A549 (cell line): ENCODE data around the gene POLR2J. TPM values are rescaled to one million over a fixed set of nuclear protein-coding genes. Genes with fewer than 3 reads are reported as not detected.
A peak's percentile ranks its signal among the peaks of the same experiment; 100 is the strongest.
"Not testable (repeated sequence)": the region's sequence is repeated elsewhere in the genome, so short reads cannot be mapped to it uniquely, and the experiment has no call there.

Experiments
- ATAC-seq, 2 experiments: fragments of 200-7000 bp in 1 of 2; fragments of >200 bp in 1 of 2; cut with Nextera tagmentation in 1 of 2; cut with Tn5 transposase in 1 of 2; 3 replicates each; pipeline versions ENCODE4 v1.8.0 to v1.9.1; 2018 to 2020; ENCODE audit warnings: mild to moderate bottlenecking in 1 of 2, moderate library complexity in 1 of 2
- CTCF ChIA-PET: fragments of 300-600 bp; sonication (Branson Sonifier 250); formaldehyde crosslinking; extraction: SDS; loops from one replicate; lab custom pipeline; 2021; ENCODE audit warnings: antibody characterized with exemption, inconsistent platforms; lab: Yijun Ruan, JAX
- POLR2A ChIA-PET: fragments of 350-600 bp; formaldehyde crosslinking; extraction: SDS; loops from one replicate; lab custom pipeline; 2021; ENCODE audit warnings: antibody characterized with exemption, inconsistent platforms; lab: Yijun Ruan, JAX
- DNase-seq, 2 experiments: peaks; one replicate each; pipeline versions ENCODE4 v3.0.0 to v3.0.0-alpha.2; 2011 to 2016; ENCODE audit warnings: low read depth in 1 of 2, low spot score in 1 of 2
- FAIRE-seq: peaks from 2 replicates; lab custom pipeline; 2011; peaks lifted over from hg19 to GRCh38; lab: Jason Lieb, UNC
- H3K27ac ChIP-seq, 2 experiments: fragments of >200 bp; sonication (Bioruptor Twin); formaldehyde crosslinking; 3 replicates each; pipeline ENCODE4 v1.5.1; 2016 to 2017
- H3K4me1 ChIP-seq: fragments of >200 bp; sonication (Bioruptor Twin); formaldehyde crosslinking; 3 replicates; pipeline ENCODE4 v1.6.1; 2016
- H3K4me2 ChIP-seq: fragments of >200 bp; sonication (Bioruptor Twin); formaldehyde crosslinking; 3 replicates; pipeline ENCODE4 v1.6.1; 2016
- H3K4me3 ChIP-seq: fragments of >200 bp; sonication (Bioruptor Twin); formaldehyde crosslinking; 3 replicates; pipeline ENCODE4 v1.5.1; 2016
- H3K9me3 ChIP-seq: fragments of >200 bp; sonication (Bioruptor Twin); formaldehyde crosslinking; 3 replicates; pipeline ENCODE4 v1.6.1; 2016
- JUN ChIP-seq, 2 experiments: fragments of >200 bp; sonication (Bioruptor Twin); formaldehyde crosslinking; IDR thresholded peaks; 2 replicates in 1 of 2; 3 replicates in 1 of 2; pipeline ENCODE4 v1.6.1; 2016 to 2017
- KDM5A ChIP-seq: fragments of 200-600 bp; sonication (generic); IDR thresholded peaks from 2 replicates; pipeline ENCODE4 v1.6.1; 2016; ENCODE audit warnings: antibody characterized with exemption, mild to moderate bottlenecking
- ZC3H11A ChIP-seq: fragments of 450-650 bp; IDR thresholded peaks from 2 replicates; pipeline ENCODE4 v1.6.1; 2014; ENCODE audit warnings: antibody characterized with exemption, mild to moderate bottlenecking
- WGBS: methylation state at CpG from one replicate; pipeline ENCODE4 v1.1.6; 2017; ENCODE audit errors: missing lambda C conversion rate; 5-methylcytosine and 5-hydroxymethylcytosine counted together
- polyA minus RNA-seq: library from RNA; depleted of rRNA, polyadenylated mRNA; stranded (reverse); fragments of >200 nt; gene quantifications from 2 replicates; pipeline ENCODE4 v1.2.3, GENCODE V29; 2011; rRNA and poly(A)+ RNA removed
- polyA plus RNA-seq, 4 experiments: library from polyadenylated mRNA; depleted of rRNA in 3 of 4; stranded (reverse); fragments of >200 nt; fragmentation: RNase III in 1 of 4; extraction: RNeasy Plus Mini Kit Qiagen cat#74134 plus additional on column Dnase treatment in 1 of 4; gene quantifications; 2 replicates in 3 of 4; 3 replicates in 1 of 4; pipeline ENCODE4 v1.2.3, GENCODE V29; 2011 to 2017
- TF ChIP-seq, protein P1 (sequence below): fragments of >200 bp; sonication (Bioruptor Twin); formaldehyde crosslinking; IDR thresholded peaks from 3 replicates; pipeline ENCODE4 v1.5.1; 2016
- TF ChIP-seq, protein P2 (sequence below): IDR thresholded peaks from 2 replicates; pipeline ENCODE4 v1.6.1; 2012

POLR2J gene
- polyA plus RNA-seq (2011; rRNA removed): 70.5 and 99.0 TPM in 2 replicates
- polyA plus RNA-seq (2012; cell fraction: cytosol; rRNA removed): 189 and 192 TPM in 2 replicates
- 60.3 and 62.3 TPM in 2 replicates for polyA plus RNA-seq (2012; cell fraction: nucleus; rRNA removed)
- 101 to 107 TPM (median 104 TPM) in 3 replicates for polyA plus RNA-seq (2017; fragmentation: RNase III; extraction: RNeasy Plus Mini Kit Qiagen cat#74134 plus additional on column Dnase treatment)
- polyA minus RNA-seq: 25.1 and 34.7 TPM in 2 replicates

DNA sequence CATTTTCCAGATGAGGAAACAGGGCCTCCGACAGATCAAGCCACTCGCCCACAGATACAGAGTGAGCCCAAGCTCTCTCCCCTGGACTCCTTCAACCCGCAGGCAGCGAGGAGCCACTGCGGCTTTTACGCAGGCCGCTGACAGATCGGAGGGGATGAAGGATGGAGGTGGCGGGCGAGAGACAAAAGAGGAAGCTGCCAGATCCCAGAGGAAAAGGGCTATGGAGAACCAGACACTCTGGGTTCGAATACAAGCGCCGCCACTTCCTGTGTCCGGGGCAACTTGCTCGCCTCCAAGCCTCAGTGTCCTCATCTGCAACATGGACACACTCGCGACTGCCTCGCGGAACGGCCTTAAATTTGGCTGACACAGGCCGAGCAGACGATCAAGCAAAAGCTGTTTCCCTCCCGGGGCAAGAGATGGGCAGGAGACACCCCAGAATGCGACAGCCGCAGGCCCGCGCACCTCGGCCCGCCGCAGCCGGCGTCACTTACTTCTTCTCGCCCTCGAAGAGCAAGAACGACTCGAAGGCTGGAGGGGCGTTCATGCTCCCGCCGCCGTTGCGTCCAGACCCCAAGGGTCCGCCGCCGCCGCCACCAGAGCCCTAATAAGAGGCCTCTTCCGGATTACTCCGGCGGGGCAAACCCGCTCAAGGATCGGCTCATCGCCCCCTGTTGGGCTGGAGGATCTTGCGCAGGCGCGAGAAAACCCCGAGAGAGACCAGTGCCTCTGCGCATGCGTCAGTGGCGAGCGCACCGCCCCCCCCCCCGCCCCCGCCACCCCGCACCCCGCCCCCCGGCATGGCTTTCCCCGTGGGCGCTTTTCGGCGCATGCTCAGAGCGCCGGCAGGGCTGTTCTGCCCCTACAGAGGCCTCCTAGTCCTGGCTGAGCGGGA lies at the start of gene POLR2J:
Gene POLR2J, minus strand, starts transcription at position 609 of the 895 bp plus-strand sequence. Its CDS starts 62 bp downstream, at position 547.
- Histone ChIP-seq H3K27ac (peak within 1 kb of the TSS; percentile 55 to 66; a peak in 4 of 6 replicates), H3K4me3 (peak within 1 kb of the TSS; percentile 44), H3K4me2 (peak within 1 kb of the TSS; percentile 53; the same call in 2 of the 3 replicates)
- TF ChIP-seq, protein P1, sequence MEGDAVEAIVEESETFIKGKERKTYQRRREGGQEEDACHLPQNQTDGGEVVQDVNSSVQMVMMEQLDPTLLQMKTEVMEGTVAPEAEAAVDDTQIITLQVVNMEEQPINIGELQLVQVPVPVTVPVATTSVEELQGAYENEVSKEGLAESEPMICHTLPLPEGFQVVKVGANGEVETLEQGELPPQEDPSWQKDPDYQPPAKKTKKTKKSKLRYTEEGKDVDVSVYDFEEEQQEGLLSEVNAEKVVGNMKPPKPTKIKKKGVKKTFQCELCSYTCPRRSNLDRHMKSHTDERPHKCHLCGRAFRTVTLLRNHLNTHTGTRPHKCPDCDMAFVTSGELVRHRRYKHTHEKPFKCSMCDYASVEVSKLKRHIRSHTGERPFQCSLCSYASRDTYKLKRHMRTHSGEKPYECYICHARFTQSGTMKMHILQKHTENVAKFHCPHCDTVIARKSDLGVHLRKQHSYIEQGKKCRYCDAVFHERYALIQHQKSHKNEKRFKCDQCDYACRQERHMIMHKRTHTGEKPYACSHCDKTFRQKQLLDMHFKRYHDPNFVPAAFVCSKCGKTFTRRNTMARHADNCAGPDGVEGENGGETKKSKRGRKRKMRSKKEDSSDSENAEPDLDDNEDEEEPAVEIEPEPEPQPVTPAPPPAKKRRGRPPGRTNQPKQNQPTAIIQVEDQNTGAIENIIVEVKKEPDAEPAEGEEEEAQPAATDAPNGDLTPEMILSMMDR: peak; percentile 28; the same call in 1 of the 3 replicates
- TF ChIP-seq JUN (IDR thresholded peaks at IDR 0.05) (0 out of 5 replicates have a peak, but pooled peaks of 1 of the 2 experiments have one; percentile 30), KDM5A (peak; percentile 47)
- TF ChIP-seq, protein P2, sequence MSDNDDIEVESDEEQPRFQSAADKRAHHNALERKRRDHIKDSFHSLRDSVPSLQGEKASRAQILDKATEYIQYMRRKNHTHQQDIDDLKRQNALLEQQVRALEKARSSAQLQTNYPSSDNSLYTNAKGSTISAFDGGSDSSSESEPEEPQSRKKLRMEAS: 0 out of 2 replicates have a peak, but pooled peaks have one; percentile 26
- ATAC-seq: peak; percentile 72 to 88
- CTCF ChIA-PET: interaction anchor here (1.6 kb wide), 1 partner anchor 12 kb away, joined by 6 read pairs; no protein-coding TSS in a partner anchor
- FAIRE-seq, H3K4me1 ChIP-seq, POLR2A ChIA-PET, H3K9me3 ChIP-seq: not testable (repeated sequence)
- peak in 1 of 2 experiments; percentile 86 for DNase-seq
- WGBS: 0% methylated on average over 9 of the region's 72 CpGs

DNA sequence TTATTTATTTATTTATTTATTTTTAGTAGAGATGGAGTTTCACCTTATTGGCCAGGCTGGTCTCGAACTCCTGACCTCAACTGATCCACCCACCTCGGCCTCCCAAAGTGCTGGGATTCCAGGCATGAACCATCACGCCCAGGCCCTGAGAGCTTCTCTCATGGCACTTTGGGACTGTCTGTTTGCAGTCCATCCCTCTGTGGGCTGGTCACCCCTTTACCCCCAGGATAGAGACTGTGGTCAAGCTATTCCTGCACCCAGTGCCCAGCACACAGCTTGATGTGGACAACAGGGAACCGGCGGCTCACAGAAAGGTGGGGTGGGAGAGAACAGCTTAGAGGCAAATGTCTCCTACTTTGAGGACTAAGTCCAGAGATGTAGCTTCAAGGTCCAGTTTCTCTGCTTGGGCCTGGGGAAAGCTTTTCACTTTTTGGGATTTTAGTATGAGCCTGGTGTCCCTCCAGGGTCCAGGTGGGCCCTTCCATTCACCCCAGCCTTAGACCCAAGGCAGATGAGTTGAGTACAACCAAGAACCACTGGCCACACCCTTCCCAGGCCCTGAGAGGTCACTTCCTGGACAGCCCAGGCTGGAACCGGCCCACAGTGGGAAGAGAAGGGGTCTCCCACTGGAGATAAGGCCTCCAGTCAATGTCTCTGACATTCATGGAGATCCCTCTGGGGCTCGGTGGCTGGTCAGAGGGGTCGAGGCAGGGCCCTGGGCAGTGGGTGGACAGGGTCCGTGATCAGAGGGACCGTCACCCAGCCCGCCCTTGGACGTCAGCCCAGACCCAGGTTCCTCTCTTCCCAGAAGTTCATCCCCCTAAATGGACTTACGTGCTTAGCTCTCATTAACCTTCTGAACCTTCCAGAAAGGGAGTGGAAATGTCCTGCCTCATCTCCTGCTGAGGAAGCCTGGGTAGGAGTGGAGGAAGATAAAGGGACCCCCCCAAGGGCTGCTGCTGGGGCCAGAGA lies 49.4 kb upstream of the POLR2J start:
- CTCF ChIA-PET, H3K9me3 ChIP-seq, POLR2A ChIA-PET, H3K4me3 ChIP-seq, DNase-seq, H3K4me2 ChIP-seq, H3K4me1 ChIP-seq, H3K27ac ChIP-seq, FAIRE-seq: not testable (repeated sequence)
- TF ChIP-seq ZC3H11A: peak; percentile 23; the same call in 1 of the 2 replicates
- WGBS: 94% methylated on average over 5 of the region's 13 CpGs
- peak in 1 of 2 experiments; percentile 2; a peak in 1 of 6 replicates for ATAC-seq

DNA sequence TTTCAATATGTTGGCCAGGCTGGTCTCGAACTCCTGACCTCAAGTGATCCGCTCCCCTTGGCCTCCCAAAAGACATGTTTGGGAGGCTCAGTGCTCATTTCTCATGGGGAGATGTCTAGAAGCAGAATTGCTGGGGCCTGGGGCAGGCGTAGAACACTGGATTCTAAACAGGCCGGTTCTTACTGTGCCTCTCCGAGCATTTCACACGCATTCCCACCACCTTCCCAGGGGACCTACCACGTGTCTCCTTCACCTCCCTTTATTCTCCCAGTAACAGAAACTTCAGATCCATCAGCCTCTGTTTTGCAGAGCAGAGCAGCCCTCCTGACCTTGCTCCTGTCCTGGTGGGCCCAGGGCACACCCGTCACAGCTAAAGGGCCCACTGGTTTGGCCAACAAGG lies 48.5 kb upstream of the POLR2J start:
- H3K27ac ChIP-seq, CTCF ChIA-PET, POLR2A ChIA-PET, H3K4me1 ChIP-seq, FAIRE-seq, H3K4me2 ChIP-seq, H3K4me3 ChIP-seq, H3K9me3 ChIP-seq, ATAC-seq, DNase-seq: not testable (repeated sequence)
- WGBS: 83% methylated on average over 1 of the region's 8 CpGs

DNA sequence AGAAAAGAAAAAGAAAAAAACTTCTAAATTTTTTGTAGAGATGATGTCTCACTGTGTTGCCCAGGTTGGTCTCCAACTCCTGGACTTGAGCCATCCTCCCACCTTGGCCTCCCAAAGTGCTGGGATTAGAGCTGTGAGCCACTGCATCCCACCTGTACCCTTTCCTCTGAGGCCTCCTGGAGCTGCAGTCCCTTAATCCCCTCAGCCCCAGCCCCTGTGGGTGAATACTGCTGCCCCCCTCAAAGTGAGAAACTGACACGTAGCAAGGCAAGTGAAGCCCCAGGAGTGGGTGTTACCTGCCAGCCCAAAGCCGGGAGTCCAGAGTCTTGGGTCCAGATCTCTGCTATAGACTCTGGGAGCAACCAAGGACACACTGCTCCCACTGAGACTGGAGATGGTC lies 46.1 kb upstream of the POLR2J start:
- DNase-seq, H3K4me3 ChIP-seq, H3K4me2 ChIP-seq, H3K9me3 ChIP-seq, H3K4me1 ChIP-seq, FAIRE-seq, H3K27ac ChIP-seq, CTCF ChIA-PET, POLR2A ChIA-PET: not testable (repeated sequence)
- ATAC-seq: peak; percentile 3 to 10; a peak in 4 of 6 replicates
- 80% methylated on average over 1 of the region's 2 CpGs for WGBS

DNA sequence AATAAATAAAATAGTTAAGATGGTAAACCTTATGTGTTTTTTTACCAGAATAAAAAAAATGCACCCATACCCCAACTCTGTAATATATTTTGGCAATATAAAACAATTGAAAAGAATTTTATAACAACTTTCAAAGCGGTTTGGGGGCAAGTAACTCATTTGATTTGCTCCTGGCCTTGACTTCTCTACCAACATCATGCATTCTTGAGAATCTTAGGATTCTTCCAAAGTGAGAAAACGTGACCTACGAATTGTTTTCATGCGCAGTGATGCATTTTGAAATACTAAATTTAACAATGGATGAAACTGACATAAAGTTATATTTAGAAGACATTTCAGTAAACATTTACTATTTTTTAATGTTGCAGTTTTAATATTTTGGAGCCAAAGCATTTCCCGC lies 42.1 kb upstream of the POLR2J start:
- H3K4me2 ChIP-seq, H3K27ac ChIP-seq, FAIRE-seq, CTCF ChIA-PET, DNase-seq, H3K9me3 ChIP-seq, ATAC-seq, POLR2A ChIA-PET, H3K4me1 ChIP-seq, H3K4me3 ChIP-seq: not testable (repeated sequence)
- no CpG with 5 or more reads among the region's 5 CpGs for WGBS

DNA sequence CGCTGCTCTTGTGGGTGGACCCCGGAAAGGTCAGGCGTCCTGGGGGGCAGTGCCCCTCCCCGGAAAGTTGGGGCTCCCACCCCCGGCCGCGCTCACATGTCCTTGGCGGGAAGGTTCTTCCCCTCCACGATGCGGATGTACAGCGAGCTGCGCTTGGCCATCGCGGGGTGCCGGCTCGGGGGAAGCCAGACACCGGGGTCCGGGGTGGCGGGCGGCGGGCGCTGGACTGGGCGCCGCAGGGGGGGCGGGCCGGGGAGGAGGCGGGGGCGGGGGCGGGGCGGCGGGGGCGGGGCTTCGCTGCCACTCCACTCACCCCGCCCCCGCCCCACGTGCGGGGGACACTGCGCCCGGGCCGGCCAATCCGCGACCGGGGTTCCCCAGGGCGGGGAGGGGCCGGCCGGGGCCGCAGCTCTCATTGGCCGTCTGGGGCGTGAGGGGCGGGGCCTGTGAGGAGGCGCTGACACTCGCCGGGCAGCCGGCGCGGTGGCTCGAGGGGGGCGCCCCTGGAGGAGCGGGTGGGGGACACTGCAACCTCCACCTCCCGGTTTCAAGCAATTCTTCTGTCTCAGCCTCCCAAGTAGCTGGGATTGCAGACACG lies 38.9 kb upstream of the POLR2J start, which contains the start of gene RASA4B:
Gene RASA4B, minus strand, starts transcription at position 228 of the 598 bp plus-strand sequence. Its CDS starts 67 bp downstream, at position 161.
- Histone ChIP-seq H3K4me3 (peak within 1 kb of the TSS; percentile 37; the same call in 1 of the 3 replicates), H3K27ac (0 out of 6 replicates have a peak within 1 kb of the TSS, but pooled peaks of 1 of the 2 experiments have one; percentile 67), H3K4me2 (peak within 1 kb of the TSS; percentile 54)
- CTCF ChIA-PET, POLR2A ChIA-PET, FAIRE-seq, H3K9me3 ChIP-seq, H3K4me1 ChIP-seq: not testable (repeated sequence)
- peak; percentile 70 to 92 for ATAC-seq
- DNase-seq: peak in 1 of 2 experiments; percentile 0
- no CpG with 5 or more reads among the region's 61 CpGs for WGBS

DNA sequence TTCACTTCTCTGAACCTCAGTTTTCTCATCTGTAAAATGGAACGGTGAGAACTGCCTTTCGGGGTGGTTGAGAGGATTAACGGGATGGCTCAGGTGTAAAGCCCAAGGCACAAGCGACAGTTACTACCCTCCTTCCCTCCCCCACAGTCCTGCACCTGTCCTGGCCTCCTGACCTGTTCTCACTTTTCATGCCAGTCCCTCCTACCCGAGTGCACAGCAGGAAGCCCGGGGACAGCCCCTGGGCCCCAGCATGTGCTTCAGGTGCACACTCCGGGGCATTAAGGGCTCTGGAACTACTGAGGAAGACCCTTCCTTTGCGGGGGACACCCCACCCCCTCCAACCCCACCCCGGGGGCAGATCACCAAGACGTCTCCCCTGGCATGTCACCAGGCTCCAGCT lies 38.2 kb upstream of the POLR2J start:
- not testable (repeated sequence) for ATAC-seq, FAIRE-seq

DNA sequence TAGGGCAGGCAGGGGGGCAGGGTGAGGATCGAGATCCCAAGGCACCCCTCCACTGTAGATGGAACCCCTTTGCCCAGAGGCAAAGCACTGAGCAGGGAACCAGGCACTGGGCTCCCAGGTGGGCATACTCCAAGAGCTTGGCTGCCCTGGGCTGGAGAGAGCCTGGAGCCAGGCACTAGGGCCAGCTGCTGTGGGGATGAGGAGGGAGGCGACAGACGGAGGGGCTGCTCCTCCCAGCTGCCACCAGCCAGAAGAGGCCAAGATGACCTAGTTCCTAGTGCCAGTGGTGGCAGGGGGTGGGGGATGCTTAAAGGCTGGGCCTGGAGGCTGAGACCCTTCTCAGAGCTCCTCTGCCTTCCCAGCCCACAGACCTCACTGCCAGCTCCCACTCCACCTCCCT lies 37.2 kb upstream of the POLR2J start:
- no CpG with 5 or more reads among the region's 3 CpGs for WGBS
- H3K4me2 ChIP-seq, H3K4me1 ChIP-seq, H3K27ac ChIP-seq, DNase-seq, H3K9me3 ChIP-seq, POLR2A ChIA-PET, H3K4me3 ChIP-seq, CTCF ChIA-PET, FAIRE-seq: not testable (repeated sequence)
- ATAC-seq: peak; percentile 14 to 23

More for the DNA sequence above, 38.2 kb upstream of the POLR2J start:
- POLR2A ChIA-PET, H3K4me1 ChIP-seq, H3K4me2 ChIP-seq, DNase-seq, CTCF ChIA-PET, H3K4me3 ChIP-seq, H3K27ac ChIP-seq, H3K9me3 ChIP-seq: not testable (repeated sequence)
- no CpG with 5 or more reads among the region's 10 CpGs for WGBS
